Measurements from ENCODE around the gene TNN.

DNA sequence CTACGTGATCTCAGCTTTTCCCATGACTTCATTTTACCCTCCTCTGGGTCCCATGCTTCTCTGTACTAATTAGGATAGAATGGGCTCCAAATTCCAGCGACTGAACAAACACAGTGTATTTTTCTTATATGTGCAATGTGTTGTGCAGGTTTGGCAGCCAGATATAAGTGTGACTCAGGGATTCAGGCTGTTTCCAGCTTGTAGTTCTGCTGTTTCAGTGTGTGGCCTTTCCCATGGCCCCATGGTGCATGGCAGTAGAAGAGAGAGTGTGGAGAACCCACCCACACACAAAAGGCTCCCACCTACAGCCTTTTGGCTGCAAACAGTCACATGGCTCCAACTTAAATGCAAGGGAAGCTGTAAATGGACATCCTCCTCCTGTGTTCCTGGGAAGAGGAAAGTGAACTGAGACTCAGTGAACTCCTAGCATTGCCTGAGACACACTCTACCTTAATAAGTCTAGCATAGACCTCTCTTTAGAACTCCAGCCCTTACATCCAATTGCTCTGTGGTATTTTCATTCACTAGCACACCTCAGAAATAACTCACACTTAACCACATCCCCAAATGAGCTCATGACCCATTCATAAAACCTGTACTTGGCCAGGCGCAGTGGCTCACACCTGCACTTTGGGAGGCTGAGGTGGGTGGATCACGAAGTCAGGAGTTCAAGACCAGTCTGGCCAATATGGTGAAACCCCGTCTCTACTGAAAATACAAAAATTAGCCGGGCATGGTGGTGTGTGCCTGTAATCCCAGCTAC, 66.2 kb downstream of the TNN start:
- TF ChIP-seq, protein P1, sequence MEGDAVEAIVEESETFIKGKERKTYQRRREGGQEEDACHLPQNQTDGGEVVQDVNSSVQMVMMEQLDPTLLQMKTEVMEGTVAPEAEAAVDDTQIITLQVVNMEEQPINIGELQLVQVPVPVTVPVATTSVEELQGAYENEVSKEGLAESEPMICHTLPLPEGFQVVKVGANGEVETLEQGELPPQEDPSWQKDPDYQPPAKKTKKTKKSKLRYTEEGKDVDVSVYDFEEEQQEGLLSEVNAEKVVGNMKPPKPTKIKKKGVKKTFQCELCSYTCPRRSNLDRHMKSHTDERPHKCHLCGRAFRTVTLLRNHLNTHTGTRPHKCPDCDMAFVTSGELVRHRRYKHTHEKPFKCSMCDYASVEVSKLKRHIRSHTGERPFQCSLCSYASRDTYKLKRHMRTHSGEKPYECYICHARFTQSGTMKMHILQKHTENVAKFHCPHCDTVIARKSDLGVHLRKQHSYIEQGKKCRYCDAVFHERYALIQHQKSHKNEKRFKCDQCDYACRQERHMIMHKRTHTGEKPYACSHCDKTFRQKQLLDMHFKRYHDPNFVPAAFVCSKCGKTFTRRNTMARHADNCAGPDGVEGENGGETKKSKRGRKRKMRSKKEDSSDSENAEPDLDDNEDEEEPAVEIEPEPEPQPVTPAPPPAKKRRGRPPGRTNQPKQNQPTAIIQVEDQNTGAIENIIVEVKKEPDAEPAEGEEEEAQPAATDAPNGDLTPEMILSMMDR (IDR thresholded peaks at IDR 0.05), result no peak
- no peak for TF ChIP-seq POLR2A (IDR thresholded peaks at IDR 0.05)
